KMS-11 (cell line): ENCODE measurements around the gene COL18A1.

Experiments used
- H2AFZ ChIP-seq: fragments of 200-600 bp; sonication (generic); 2 replicates; pipeline ENCODE4 v1.6.1; 2016; ENCODE audit warnings: antibody characterized with exemption, mixed run types, low read depth
- H3K27ac ChIP-seq: fragments of 200-600 bp; sonication (generic); 2 replicates; pipeline ENCODE4 v1.6.1; 2016; ENCODE audit warnings: mild to moderate bottlenecking, mixed run types
- H3K27me3 ChIP-seq: fragments of 200-600 bp; sonication (generic); 2 replicates; pipeline ENCODE4 v1.6.1; 2017; ENCODE audit warnings: mild to moderate bottlenecking, low read depth, mixed run types, moderate library complexity; ENCODE audit not compliant: insufficient read depth
- H3K36me3 ChIP-seq: fragments of 200-600 bp; sonication (generic); 2 replicates; pipeline ENCODE4 v1.6.1; 2017; ENCODE audit warnings: mild to moderate bottlenecking, mixed run types; ENCODE audit not compliant: insufficient read depth
- H3K4me1 ChIP-seq: fragments of 200-600 bp; sonication (generic); 2 replicates; pipeline ENCODE4 v1.6.1; 2016; ENCODE audit warnings: mild to moderate bottlenecking, low read depth, mixed run types; ENCODE audit not compliant: poor library complexity, severe bottlenecking
- H3K4me2 ChIP-seq: fragments of 200-600 bp; sonication (generic); 2 replicates; pipeline ENCODE4 v1.7.0; 2016; ENCODE audit warnings: mild to moderate bottlenecking, mixed run types
- H3K4me3 ChIP-seq: fragments of 200-600 bp; sonication (generic); IDR thresholded peaks from 2 replicates; pipeline ENCODE4 v1.6.1; 2017; ENCODE audit warnings: low read depth, low read length, mixed read lengths; ENCODE audit not compliant: insufficient read depth
- H3K79me2 ChIP-seq: fragments of 200-600 bp; sonication (generic); 2 replicates; pipeline ENCODE4 v1.6.1; 2016; ENCODE audit warnings: low read depth, mixed run types; ENCODE audit not compliant: insufficient read depth
- H3K9ac ChIP-seq: fragments of 200-600 bp; sonication (generic); 2 replicates; pipeline ENCODE4 v1.6.1; 2016; ENCODE audit warnings: mild to moderate bottlenecking, mixed run types
- H4K20me1 ChIP-seq: fragments of 200-600 bp; sonication (generic); 2 replicates; pipeline ENCODE4 v1.6.1; 2016; ENCODE audit warnings: mild to moderate bottlenecking, mixed run types; ENCODE audit not compliant: insufficient read depth
- CTCF ChIP-seq: fragments of 200-600 bp; sonication (generic); conservative IDR thresholded peaks from 2 replicates; pipeline ENCODE4 v1.6.1; 2017; ENCODE audit warnings: low read depth, mild to moderate bottlenecking, antibody characterized with exemption, low read length, moderate library complexity, mixed read lengths

COL18A1 gene

GRCh38 chr21:45419162-45419561 is 14.2 kb downstream of the COL18A1 start:
- H3K27me3 ChIP-seq: peaks cover 100% of the 10 kb centered on the region
- H3K4me3 ChIP-seq: no peak overlapping the region
- H3K9ac ChIP-seq: no peak overlapping the region
- H3K36me3 ChIP-seq: no peaks in the 10 kb centered on the region
- H3K4me1 ChIP-seq: no peaks in the 10 kb centered on the region
- no peak overlapping the region for H2AFZ ChIP-seq
- no peak for TF ChIP-seq CTCF
- H3K4me2 ChIP-seq: no peak overlapping the region
- no peaks in the 10 kb centered on the region for H4K20me1 ChIP-seq
- no peaks in the 10 kb centered on the region for H3K79me2 ChIP-seq
- no peak overlapping the region for H3K27ac ChIP-seq

GRCh38 chr21:45420061-45421041 is 15.4 kb downstream of the COL18A1 start:
- Histone ChIP-seq H3K36me3 (no peaks in the 10 kb centered on the region), H3K9ac (no peak overlapping the region), H3K4me1 (no peaks in the 10 kb centered on the region), H3K4me2 (no peak overlapping the region), H2AFZ (no peak overlapping the region), H3K27ac (no peak overlapping the region), H3K4me3 (no peak overlapping the region), H3K27me3 (peaks cover 98% of the 10 kb centered on the region), H4K20me1 (no peaks in the 10 kb centered on the region), H3K79me2 (no peaks in the 10 kb centered on the region)
- no peak for TF ChIP-seq CTCF

- Histone ChIP-seq H3K4me3 (no peak overlapping the region), H3K9ac (no peak overlapping the region), H4K20me1 (no peaks in the 10 kb centered on the region), H3K79me2 (no peaks in the 10 kb centered on the region), H3K27me3 (peaks cover 96% of the 10 kb centered on the region), H2AFZ (no peak overlapping the region), H3K27ac (no peak overlapping the region), H3K4me2 (no peak overlapping the region), H3K36me3 (no peaks in the 10 kb centered on the region), H3K4me1 (no peaks in the 10 kb centered on the region)
- TF ChIP-seq CTCF: no peak
Observed at GRCh38 chr21:45421071-45421845, 16.3 kb downstream of the COL18A1 start.

GRCh38 chr21:45421846-45422775 is 17.1 kb downstream of the COL18A1 start:
- Histone ChIP-seq H3K4me2 (no peak overlapping the region), H3K36me3 (no peaks in the 10 kb centered on the region), H3K9ac (no peak overlapping the region), H3K27me3 (peaks cover 94% of the 10 kb centered on the region), H3K79me2 (no peaks in the 10 kb centered on the region), H4K20me1 (no peaks in the 10 kb centered on the region), H3K4me1 (no peaks in the 10 kb centered on the region), H2AFZ (no peak overlapping the region), H3K27ac (no peak overlapping the region), H3K4me3 (no peak overlapping the region)
- TF ChIP-seq CTCF: no peak
